ENCODE measurements around the gene MYO7B. TPM values are rescaled to one million over a fixed set of nuclear protein-coding genes. Genes with fewer than 3 reads are reported as not detected.

The MYO7B gene
- total and polyA plus RNA-seq, 8 donors = 0.61 to 2.4 (median 1.00) TPM

DNA sequence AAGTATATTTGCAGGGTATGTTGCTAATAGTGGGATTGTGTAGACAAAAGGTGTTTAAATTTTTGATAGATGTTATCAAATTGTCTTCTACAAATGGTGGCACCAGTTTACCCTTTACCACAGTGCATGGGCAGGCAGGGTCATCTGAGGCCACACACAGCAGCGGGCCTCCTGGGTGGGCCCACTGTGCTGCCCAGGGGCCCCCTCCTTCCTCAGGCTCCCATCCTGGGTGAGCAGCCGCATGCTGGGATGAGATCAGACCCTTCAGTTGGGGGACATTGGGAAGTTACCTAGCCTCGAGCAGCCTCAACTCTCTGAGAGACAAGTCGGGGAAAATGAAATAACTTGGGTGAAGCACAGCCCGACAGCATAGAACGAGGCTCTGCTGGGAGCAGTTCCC is 9.7 kb downstream of the MYO7B start:
- no peaks in the 10 kb centered on the region for H3K27me3 ChIP-seq
- no peaks in the 10 kb centered on the region for H3K36me3 ChIP-seq
- DNase-seq (no peak), ATAC-seq (no peak)
- no peak for TF ChIP-seq CTCF (IDR thresholded peaks at IDR 0.05)
- no peak overlapping the region for H3K4me3 ChIP-seq
- no peaks in the 10 kb centered on the region for H3K4me1 ChIP-seq
- H3K9me3 ChIP-seq = no peaks in the 10 kb centered on the region
- intact Hi-C loops (cut with DNase I) = no loop called here
- no peak overlapping the region for H3K27ac ChIP-seq

GRCh38 chr2:127545796-127546195 is 10.3 kb downstream of the MYO7B start:
- TF ChIP-seq CTCF (IDR thresholded peaks at IDR 0.05) = no peak
- ATAC-seq (no peak), DNase-seq (no peak)
- H3K36me3 ChIP-seq = no peaks in the 10 kb centered on the region
- no peaks in the 10 kb centered on the region for H3K9me3 ChIP-seq
- no peaks in the 10 kb centered on the region for H3K4me1 ChIP-seq
- no peak overlapping the region for H3K4me3 ChIP-seq
- intact Hi-C loops (cut with DNase I) = no loop called here
- no peak overlapping the region for H3K27ac ChIP-seq
- H3K27me3 ChIP-seq = no peaks in the 10 kb centered on the region

DNA sequence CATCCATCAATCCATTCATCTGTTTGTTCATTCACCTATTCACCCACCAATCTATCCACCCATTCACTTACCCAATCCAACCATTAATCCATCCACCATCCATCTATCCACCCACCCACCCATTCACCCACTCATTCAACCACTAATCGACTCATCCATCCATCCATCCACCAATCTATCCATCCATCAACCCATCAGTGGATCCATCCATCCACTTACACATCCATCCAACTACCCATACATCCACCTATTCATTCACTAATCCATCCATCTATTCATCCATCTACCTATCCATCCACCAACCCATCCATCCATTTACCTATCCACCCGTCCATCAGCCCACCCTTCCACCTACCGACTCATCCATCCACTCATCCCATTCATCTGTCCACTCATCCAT is 11.3 kb downstream of the MYO7B start:
- no peaks in the 10 kb centered on the region for H3K9me3 ChIP-seq
- DNase-seq (no peak), ATAC-seq (no peak)
- no peak overlapping the region for H3K27ac ChIP-seq
- H3K36me3 ChIP-seq = no peaks in the 10 kb centered on the region
- H3K4me3 ChIP-seq = no peak overlapping the region
- H3K4me1 ChIP-seq = no peaks in the 10 kb centered on the region
- intact Hi-C loops (cut with DNase I) = no loop called here
- TF ChIP-seq CTCF (IDR thresholded peaks at IDR 0.05) = no peak
- no peaks in the 10 kb centered on the region for H3K27me3 ChIP-seq

DNA sequence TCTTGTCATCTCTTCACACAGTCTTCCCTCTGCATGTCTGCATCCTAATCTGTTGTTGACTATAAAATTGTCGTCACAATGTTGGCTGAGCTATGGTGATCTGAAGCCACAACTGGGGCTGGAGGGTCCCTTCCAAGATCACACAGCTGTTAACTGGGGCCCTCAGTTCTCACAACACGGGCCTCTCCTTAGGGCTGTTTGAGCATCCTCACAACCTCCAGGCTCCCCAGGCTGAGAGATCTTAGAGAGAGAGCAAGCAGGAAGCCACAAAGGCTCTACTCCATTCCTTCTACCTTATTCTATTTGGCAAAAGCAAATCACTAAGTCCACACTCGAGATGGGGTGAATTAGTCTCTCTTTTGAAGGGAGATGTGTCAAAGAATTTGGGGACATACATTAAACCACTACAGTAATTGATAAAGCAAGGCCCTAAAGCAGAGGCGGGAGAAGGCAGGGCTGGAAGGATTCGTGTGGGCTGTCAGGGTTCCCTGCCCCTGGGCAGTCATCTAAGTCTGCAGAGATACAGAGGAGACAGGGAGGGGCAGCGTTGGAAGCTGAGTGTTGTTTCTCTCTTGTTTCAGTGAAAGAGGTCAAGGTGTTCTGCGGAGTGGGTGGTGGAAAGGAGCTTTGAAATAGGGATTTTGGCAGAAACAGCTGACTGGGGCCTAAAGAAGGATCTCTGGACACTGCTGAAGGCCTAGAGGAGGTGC is 15.9 kb downstream of the MYO7B start:
- Histone ChIP-seq H3K27me3 (no peaks in the 10 kb centered on the region), H3K4me1 (no peaks in the 10 kb centered on the region), H3K27ac (no peak overlapping the region), H3K4me3 (no peak overlapping the region), H3K9me3 (peaks cover 0 to 7% of the 10 kb centered on the region in 2 donors), H3K36me3 (no peaks in the 10 kb centered on the region)
- ATAC-seq (no peak), DNase-seq (no peak)
- intact Hi-C loops (cut with DNase I) = no loop called here
- TF ChIP-seq CTCF (IDR thresholded peaks at IDR 0.05) = no peak

DNA sequence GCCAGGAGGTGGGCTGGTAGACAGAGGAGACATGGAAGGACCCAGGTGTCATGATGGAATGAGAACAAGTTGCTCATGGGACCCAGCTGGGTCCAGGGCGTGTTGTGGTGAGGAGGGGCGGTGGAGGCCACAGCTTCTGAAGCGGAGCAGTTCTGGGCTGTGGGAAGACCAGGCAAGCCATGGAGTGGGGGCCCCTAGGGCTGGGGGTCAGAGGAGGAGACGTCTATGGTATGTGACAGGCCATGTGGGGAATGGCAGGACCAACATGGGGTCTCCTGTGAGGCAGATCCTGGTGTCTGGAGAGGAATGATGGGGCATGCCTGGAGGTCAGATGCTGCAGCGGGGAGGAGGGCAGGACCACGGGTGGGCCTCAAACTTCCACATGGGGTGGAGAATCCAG is 16.9 kb downstream of the MYO7B start:
- intact Hi-C loops (cut with DNase I) = no loop called here
- peaks cover 0 to 16% of the 10 kb centered on the region in 2 donors for H3K9me3 ChIP-seq
- no peaks in the 10 kb centered on the region for H3K36me3 ChIP-seq
- H3K4me1 ChIP-seq = no peaks in the 10 kb centered on the region
- no peak for TF ChIP-seq CTCF (IDR thresholded peaks at IDR 0.05)
- no peak overlapping the region for H3K27ac ChIP-seq
- no peaks in the 10 kb centered on the region for H3K27me3 ChIP-seq
- DNase-seq = no peak
- ATAC-seq = no peak
- H3K4me3 ChIP-seq = no peak overlapping the region
